HG03571 (cell line): ENCODE data around the gene DPF1.
"Not testable (repeated sequence)": the region's sequence is repeated elsewhere in the genome, so short reads cannot be mapped to it uniquely, and the experiment has no call there.

ENCODE experiments used
- ATAC-seq: cut with Tn5 transposase; IDR thresholded peaks from one replicate; pipeline ENCODE4 v1.9.1; 2021; ENCODE audit not compliant: unreplicated experiment

DPF1 gene

GRCh38 chr19:38250821-38251563 lies 27.0 kb upstream of the DPF1 start:
- no peak for ATAC-seq

DNA sequence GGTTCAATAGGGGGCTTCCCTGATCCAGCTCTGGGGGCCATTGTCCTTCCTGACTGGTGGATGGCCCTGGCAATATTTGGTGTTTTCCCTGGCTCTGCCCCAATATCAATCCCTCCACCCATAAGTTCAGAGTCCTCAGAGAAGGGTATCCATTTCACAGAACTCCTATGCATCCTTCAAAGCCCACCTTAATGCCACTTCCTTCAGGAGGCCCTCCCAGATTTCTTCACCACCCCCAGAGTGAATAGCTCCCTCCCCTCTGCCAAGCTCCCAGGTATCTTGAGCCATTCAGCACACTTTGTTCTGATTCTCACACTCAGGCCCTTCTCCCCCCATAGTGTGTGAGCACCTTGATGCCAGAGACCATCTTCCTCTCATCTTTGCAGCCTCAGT lies 26.4 kb upstream of the DPF1 start:
- ATAC-seq, result no peak

DNA sequence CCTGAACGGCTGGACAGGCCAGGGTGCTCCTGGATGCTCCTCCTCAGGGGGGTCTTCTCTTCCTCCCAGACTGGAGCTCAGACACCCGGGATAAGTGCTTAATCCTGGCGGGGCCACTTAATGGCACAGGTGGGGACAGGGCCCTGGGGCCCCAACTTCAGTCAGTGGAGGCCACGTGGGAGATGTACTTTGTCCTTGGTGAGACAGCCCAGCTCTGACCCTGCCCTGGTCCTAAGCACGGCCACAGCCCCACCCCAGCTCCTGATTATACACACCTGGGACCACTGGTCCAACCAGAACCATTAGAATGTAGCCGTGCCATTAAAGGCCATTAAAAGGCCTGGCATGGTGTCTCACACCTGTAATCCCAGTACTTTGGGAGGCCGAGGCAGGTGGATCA lies 24.4 kb upstream of the DPF1 start:
- ATAC-seq, result no peak

DNA sequence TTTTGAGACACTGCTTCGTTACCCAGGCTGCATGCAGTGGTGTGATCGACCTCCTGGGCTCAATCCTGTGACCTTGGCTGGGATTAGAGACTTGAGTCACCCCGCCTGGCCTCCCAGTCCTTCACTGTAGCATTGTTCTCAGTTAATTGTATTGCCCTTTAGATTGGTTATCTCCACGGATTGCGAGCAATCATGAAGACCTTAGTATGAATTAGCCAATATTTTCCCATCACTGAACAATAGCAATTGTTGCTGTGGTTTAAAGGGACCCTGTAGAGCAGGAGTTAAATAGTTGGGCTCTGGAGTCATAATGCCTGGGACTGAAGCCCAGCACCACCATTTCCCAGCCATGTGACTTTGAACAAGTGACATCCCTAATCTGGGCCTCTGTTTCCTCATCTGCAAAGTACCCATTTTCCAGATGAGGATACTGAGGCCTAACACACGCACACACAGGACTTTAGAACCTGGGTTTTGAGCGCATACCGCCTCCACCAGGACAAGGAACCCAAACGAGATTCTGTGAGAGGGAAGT lies 23.8 kb upstream of the DPF1 start:
- no peak for ATAC-seq

DNA sequence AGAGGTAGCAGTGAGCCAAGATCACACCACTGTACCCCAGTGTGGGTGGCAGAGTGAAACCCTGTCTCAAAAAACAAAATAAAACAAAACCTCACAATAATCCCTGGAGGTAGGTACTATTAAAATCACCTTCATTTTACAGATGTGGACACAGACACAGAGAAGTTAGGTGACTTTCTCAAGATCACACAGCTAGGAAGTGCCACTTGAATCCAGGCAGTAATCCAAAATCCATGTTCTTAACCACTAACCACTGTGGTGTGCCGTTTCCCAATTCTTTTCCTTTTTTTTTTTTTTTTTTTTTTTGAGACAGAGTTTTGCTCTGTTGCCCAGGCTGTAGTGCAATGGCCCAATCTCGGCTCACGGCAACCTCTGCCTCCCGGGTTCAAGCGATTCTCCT lies 23.1 kb upstream of the DPF1 start:
- ATAC-seq, result no peak

DNA sequence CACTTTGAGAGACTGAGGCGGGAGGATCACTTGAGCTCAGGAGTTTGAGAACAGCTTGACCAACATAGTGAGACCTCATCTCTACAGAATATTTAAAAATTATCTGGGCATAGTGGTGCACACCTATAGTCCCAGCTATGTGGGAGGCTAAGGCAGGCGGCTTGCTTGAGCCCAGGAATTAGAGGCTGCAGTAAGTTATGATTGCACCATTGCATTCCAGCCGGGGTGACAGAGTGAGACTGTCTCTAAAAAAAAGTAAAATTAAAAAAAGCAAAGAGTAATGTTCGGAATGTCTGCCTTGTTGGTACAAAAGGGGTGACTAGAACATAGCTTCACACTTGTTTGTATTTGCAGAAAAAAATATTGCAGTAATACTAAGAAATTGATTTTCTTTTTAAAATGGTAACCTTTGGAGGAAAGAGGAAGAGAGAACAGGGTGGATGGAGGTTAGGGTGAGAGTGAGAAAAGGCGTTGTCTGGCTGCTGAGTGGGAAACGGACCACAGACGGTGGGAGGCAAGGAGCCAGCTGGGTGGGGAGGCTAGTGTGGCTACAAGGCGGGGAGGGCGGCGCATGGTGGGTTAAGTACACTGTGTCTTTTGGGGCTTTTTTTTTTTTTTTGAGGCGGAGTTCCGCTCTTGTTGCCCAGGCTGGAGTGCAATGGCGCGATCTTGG lies 21.9 kb upstream of the DPF1 start:
- ATAC-seq, result no peak

DNA sequence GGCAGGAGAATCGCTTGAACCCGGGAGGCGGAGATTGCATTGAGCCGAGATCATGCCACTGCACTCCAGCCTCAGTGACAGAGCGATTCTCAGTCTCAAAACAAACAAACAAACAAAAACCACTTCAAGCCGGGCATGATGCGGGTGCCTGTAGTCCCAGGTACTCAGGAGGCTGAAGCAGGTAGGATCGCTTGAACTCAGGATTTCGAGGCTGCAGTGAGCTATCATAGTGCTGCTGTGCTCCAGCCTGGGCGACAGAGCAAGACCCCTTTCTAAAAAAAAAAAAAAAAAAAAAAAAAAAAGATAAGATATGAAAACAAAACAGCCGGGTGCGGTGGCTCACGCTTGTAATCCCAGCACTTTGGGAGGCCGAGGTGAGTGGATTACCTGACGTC lies 19.3 kb upstream of the DPF1 start:
- no peak for ATAC-seq

GRCh38 chr19:38239816-38240215 lies 15.8 kb upstream of the DPF1 start:
- ATAC-seq, result no peak

DNA sequence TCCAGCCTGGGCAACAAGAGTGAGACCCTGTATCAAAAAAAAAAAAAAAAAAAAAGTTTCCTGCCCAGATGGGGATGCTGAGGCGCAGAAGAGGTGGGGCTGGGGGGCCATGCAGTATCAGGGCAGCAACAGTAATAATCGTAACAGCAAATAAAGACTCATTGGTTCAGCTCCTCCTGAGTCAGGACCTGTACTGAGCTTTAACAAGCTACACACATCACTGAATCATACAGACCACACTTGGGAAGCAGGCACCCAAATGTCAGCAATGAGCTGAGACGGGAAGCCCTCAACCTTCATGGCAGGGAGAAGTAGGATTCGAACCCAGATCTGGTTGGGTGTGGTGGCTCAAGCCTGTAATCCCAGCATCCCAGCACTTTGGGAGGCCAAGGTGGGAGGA lies 10.6 kb upstream of the DPF1 start:
- no peak for ATAC-seq

DNA sequence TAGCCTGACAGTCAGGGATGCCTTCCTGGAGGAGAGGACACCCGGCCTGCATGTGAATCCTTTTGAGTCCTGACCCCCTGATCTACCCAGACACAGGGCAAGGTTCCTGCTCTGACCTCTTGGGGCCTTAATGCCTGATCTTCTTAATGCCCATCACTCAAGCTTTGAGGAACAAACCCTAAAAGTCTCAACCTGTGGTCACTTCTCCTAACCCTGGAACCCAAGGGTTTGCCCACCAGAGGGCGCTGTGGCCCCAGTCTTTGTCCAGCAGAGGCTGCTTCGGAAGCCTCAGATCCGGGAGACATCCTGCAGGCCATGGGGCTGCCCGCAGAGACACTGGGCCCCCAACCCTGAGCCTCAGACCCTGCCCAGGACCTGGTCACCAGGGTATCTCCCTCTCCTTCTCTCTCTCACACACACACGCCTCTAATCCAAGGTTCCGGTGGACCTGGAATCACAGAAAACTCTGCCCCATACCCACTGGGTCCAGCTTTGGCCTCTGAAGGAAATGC lies 9.8 kb upstream of the DPF1 start:
- no peak for ATAC-seq

DNA sequence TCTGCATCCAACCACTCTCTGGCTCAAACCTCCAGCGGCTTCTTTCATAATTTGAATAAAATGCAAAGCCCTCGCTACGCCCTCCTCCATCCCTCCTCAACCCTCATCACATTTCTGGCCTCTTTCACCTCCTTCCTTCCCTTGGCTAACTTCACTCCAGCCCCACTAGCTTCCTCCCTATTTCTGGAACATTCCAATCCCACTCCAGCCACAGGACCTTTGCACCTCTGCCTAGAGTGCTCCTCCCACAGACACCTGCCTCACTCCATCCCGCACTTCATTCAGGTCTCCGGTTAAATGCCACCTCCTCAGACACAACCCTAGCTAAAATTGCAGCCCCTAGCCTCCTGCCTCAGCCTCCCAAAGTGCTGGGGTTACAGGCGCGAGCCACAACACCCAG lies 7.9 kb upstream of the DPF1 start:
- ATAC-seq, result no peak

DNA sequence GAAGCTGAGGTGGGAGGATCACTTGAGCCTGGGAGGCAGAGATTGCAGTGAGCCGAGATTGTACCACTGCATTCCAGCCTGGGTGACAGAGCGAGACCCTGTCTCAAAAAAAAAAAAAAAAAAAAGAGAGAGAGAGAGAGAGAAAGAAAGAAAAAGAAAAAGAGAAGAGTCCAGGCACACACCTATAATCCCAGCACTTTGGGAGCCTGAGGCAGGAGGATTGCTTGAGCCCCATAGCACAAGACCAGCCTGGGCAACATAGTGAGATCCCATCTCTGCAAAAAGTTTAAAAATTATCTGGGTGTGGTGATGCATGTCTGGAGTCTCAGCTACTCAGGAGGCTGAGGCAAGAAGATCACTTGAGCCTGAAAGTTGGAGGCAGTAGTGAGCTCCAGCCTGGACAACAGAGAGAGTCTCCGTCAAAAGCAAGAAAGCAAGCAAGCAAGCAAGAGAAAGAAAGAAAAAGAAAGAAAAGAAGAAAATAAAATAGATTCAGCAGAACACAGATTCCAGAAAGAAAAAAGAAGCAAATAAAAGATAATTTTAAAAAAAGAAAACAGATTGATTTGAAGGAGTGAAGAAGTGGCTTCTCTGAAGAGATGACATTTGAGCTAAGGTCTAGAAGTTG lies 6.6 kb upstream of the DPF1 start:
- ATAC-seq, result not testable (repeated sequence)

DNA sequence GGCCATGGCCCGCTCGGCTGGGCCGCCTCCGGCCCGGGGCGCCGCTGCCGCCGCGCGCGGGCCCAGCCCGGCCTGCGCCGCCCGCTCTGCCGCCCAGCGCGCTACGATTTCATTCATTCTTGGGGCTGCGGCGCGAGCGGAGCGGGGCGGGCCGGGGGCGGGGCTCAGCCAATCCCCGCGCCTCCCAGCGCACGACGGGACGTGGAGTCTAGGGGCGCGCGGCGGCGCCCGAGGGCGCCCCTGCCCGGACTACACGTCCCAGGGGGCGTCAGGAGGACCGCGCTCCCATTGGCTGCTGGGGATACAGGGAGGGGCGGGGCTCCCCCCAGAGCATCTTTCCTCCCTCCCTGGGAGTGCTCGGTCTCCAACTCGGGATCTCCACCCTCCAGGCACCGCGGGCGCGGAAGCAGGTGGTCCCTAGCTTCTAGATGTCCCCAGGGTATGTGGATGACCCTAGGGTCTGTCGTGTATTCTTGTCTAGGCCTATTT lies 5.6 kb upstream of the DPF1 start:
- ATAC-seq, result no peak

DNA sequence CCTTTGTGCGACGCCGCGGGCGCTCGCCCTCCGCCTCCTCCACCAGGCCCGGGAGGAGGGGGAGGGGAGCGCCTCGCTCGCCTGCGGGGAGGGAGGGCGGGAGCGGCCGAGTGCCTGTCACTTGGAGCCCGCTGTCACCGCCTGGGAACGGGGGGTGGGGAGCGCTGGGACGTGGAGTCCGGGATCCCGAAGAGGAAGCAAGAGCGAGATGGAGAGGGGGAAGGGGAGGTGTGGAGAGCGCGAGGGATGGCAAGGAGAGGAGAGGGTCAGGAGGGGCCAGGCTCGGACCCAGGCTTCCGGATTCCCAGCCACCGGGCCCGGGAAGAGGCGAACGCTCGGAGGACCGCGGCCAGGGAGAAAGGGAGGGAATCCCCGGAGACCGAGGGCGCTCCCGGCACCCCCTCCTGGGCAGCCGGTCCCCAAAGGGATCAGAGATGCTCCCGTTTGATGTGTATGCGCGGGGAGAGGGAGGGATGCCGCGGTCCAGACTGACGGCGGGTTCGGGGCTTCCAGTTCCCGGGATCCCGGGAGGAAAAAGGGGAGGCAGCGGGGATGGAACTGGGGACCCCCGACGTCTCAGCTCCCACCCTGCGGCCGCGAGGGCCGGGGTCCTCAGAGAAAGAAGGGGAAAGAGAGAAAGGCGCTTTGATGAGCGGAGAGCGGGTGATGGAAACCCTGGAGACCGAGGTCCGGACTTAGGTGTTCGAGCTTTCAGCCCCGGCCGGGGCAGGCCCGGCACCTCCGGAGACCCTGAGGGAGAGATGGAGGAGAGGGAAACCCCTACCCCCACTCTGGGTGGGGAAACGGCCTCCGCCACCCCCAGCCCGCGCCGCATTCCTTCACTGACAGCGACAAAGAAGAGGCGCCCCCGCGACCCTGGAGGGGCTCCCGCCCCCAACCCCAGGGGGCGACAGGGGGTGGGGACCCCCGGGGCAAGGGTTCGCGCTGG lies 4.7 kb upstream of the DPF1 start:
- no peak for ATAC-seq

DNA sequence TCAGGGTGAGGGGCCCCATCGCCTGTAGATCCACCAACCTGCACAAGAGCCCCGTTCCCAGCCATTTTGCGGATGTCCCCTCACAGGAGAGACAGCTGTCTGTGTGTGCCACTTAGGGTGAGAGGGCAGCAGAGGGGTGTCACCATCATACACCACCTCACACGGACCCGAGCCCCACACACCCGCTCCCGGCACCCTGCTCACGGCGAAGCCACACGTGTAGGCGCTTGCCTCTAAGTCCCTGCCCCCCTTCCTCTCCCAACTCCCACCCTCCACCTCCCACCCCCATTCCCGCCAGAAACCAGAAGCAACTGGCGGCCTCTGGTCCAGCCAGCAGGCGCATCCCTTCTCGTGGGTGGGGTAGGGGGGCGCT lies 4.0 kb upstream of the DPF1 start:
- ATAC-seq, result no peak

DNA sequence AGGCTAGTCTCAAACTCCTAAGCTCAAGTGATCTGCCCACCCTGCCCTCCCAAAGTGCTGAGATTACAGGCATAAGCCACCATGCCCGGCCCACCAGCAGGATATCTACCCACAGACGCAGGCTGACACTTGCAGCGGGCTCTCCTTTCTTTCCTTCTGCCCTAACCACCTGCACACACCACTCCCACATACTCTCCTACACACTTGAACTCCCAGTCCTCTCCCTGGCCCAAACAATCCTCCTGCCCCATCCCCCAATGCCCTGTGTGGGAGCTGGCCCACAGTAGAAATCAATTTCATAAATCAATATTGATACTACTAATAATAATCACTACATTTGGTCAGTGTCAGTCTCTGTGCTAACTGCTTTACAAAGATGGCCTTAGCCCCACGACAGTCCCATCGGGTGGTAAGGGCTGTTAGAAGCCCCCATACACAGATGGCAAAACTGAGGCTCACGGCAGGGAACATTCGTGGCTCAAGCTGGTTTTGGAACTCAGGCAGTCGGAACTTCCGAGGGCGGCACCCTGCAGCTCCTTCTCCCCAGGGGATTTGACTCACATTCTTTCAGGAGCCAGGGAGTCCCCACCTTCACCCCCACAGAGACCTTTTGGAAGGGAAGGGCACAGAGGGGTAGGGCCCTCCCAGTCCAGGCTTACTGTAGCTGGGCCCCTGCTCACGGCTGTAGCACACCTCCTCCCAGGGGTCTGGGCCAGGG lies 3.4 kb upstream of the DPF1 start:
- ATAC-seq, result no peak

GRCh38 chr19:38224863-38225218 lies 819 bp upstream of the DPF1 start:
- ATAC-seq, result not testable (repeated sequence)

DNA sequence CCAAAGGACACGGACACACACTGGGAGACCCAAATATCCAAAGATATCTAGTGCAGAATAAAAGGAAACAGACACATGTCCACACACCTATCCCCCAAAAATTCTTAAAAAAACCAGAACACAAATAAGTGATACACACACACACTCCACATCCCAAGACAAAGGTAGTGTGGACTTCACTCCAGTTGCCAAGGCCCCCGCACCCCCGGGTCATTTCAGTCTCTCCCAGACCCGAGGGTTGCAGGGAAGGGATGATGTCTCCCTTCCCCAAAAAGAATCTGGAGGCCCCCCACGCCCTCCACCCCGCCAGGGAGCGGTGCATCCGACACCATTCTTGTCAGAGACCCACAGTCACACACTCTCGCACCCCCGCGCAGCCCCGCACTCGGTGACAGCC lies 407 bp downstream of the DPF1 start:
- no peak for ATAC-seq

DNA sequence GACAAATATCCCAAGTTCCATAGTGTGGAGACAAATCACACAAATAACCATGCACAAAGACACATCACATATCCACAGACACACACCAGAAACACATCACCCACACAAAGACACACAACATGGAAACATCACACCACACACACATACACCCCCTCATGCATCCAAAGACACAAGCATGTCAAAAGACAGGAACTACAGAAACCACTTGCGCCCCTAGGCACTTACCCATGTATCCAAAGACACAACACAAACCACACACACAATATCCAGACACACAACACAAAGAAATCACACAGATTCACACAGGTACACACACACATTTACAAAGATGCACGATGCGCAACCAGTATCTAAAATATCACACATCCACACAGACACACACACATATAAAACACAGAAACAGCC lies 901 bp downstream of the DPF1 start:
- no peak for ATAC-seq
